GM12891 (cell line): ENCODE measurements around the gene SCFD2.

Experiments used
- PAX5 ChIP-seq: IDR thresholded peaks from 2 replicates; pipeline ENCODE4 v1.6.1; 2011; ENCODE audit warnings: low read length, moderate library complexity, mild to moderate bottlenecking; ENCODE audit not compliant: insufficient read depth, severe bottlenecking
- POLR2A ChIP-seq: IDR thresholded peaks from 2 replicates; pipeline ENCODE4 v1.6.1; 2011; ENCODE audit warnings: low read depth, low read length, control low read depth
- POLR2AphosphoS5 ChIP-seq: IDR thresholded peaks from 2 replicates; pipeline ENCODE4 v1.6.1; 2011; ENCODE audit warnings: low read depth, low read length, control low read depth
- SPI1 ChIP-seq: IDR thresholded peaks from 2 replicates; pipeline ENCODE4 v1.6.1; 2011; ENCODE audit warnings: low read depth, low read length, control low read depth
- TAF1 ChIP-seq: IDR thresholded peaks from 2 replicates; pipeline ENCODE4 v1.6.1; 2011; ENCODE audit warnings: low read depth, low read length, control low read depth

DNA sequence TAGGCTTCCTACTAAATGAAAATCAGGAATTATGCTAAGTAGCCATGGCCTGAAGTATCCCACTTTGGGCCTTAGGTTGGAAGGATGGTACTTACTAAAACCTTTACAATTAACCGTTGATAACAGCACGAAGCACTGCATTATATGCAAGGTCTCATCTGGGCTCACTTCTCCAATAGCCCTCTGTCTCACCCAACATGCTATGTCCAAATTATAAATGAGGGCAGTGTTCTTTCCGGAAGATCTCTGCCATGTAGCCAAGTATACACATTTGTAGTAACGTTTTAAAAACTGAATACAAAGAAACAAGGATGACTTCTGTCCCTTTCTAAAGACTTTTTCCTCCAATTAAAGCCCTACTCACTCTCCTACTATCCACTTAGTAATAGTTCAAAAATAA lies 51.6 kb downstream of the SCFD2 start:
- no peak for TF ChIP-seq POLR2AphosphoS5
- TF ChIP-seq POLR2A: no peak
- TF ChIP-seq TAF1: no peak
- no peak for TF ChIP-seq SPI1
- TF ChIP-seq PAX5: no peak
